Frontal cortex (tissue), 4 donors: ENCODE data around the gene MPHOSPH9. TPM values are rescaled to one million over a fixed set of nuclear protein-coding genes. Genes with fewer than 3 reads are reported as not detected.

Experiments used
- DNase-seq, 2 donors: peaks; one replicate each; pipeline ENCODE4 v3.0.0; 2012; ENCODE audit warnings: low spot score in 2 of 2
- FAIRE-seq: peaks from 2 replicates; lab custom pipeline; 2012; peaks lifted over from hg19 to GRCh38; lab: Jason Lieb, UNC
- total RNA-seq: library from RNA; depleted of rRNA; stranded (reverse); fragments of >200 nt; gene quantifications from one replicate; pipeline ENCODE4 v1.2.3, GENCODE V29; 2014
- donor health status: control.
- donor health status: control.
- donor health status: control.

The MPHOSPH9 gene
- 96.2 TPM for total RNA-seq

GRCh38 chr12:123232807-123233504 is at the start of gene MPHOSPH9, which contains the start of gene MTRFR:
Gene MPHOSPH9 (minus strand): TSS chr12:123233141. CDS start chr12:123230364, 2,777 bp downstream.
Gene MTRFR (plus strand): TSS chr12:123233436. CDS start chr12:123253675, 20,239 bp downstream.
- FAIRE-seq: peak; percentile 92
- peak; percentile 88 to 92 for DNase-seq

- no peak for FAIRE-seq
Measured at GRCh38 chr12:123282111-123282510, 49.2 kb upstream of the MPHOSPH9 start.

GRCh38 chr12:123280971-123281370 is 48.0 kb upstream of the MPHOSPH9 start:
- no peak for DNase-seq
- FAIRE-seq: no peak

More at GRCh38 chr12:123282111-123282510, 49.2 kb upstream of the MPHOSPH9 start:
- no peak for DNase-seq

GRCh38 chr12:123278101-123278627 is 45.2 kb upstream of the MPHOSPH9 start:
- DNase-seq (no peak), FAIRE-seq (no peak)

GRCh38 chr12:123273166-123273565 is 40.2 kb upstream of the MPHOSPH9 start:
- FAIRE-seq: no peak

GRCh38 chr12:123271001-123271668 is 38.2 kb upstream of the MPHOSPH9 start:
- FAIRE-seq: no peak
- peak; percentile 86 to 90 for DNase-seq

More at GRCh38 chr12:123273166-123273565, 40.2 kb upstream of the MPHOSPH9 start:
- DNase-seq: no peak

GRCh38 chr12:123270214-123271000 is 37.5 kb upstream of the MPHOSPH9 start:
- DNase-seq: no peak
- FAIRE-seq: no peak

GRCh38 chr12:123269896-123270213 is 36.9 kb upstream of the MPHOSPH9 start:
- peak in 1 of 2 donors; percentile 64 for DNase-seq
- no peak for FAIRE-seq

- peak; percentile 78 to 85 for DNase-seq
- FAIRE-seq: no peak
Measured at GRCh38 chr12:123269395-123269892, 36.5 kb upstream of the MPHOSPH9 start.

GRCh38 chr12:123268850-123269249 is 35.9 kb upstream of the MPHOSPH9 start:
- no peak for FAIRE-seq
- DNase-seq: peak in 1 of 2 donors; percentile 55

GRCh38 chr12:123267991-123268843 is 35.3 kb upstream of the MPHOSPH9 start:
- FAIRE-seq: no peak
- peak in 1 of 2 donors; percentile 71 for DNase-seq

GRCh38 chr12:123267335-123267920 is 34.5 kb upstream of the MPHOSPH9 start:
- no peak for FAIRE-seq
- DNase-seq: no peak

- no peak for DNase-seq
- no peak for FAIRE-seq
Measured at GRCh38 chr12:123266679-123267277, 33.8 kb upstream of the MPHOSPH9 start.

GRCh38 chr12:123265851-123266678 is 33.1 kb upstream of the MPHOSPH9 start:
- DNase-seq: no peak
- FAIRE-seq: no peak

GRCh38 chr12:123264642-123265041 is 31.7 kb upstream of the MPHOSPH9 start:
- no peak for FAIRE-seq
- no peak for DNase-seq

GRCh38 chr12:123263196-123263817 is 30.4 kb upstream of the MPHOSPH9 start:
- FAIRE-seq (no peak), DNase-seq (no peak)

GRCh38 chr12:123261196-123261595 is 28.3 kb upstream of the MPHOSPH9 start:
- DNase-seq: no peak
- FAIRE-seq: no peak
